Measurements from ENCODE around the gene HINT3. TPM values are rescaled to one million over a fixed set of nuclear protein-coding genes. Genes with fewer than 3 reads are reported as not detected.
"Not testable (repeated sequence)": the region's sequence is repeated elsewhere in the genome, so short reads cannot be mapped to it uniquely, and the experiment has no call there.

Gene HINT3
- total RNA-seq (10 to 100 TPM in 2 of 5 experiments, 1 to 10 TPM in 3; 7.7 to 12.4 (median 9.5) TPM), polyA plus RNA-seq (10 to 100 TPM in 1 of 2 donors, 1 to 10 TPM in 1; 7.8 to 11.0 TPM), total RNA-seq (14.3 reads per million, percentile 43 among the genes with 10 or more reads in this experiment)

GRCh38 chr6:125956506-125957390 lies at the start of gene HINT3:
Gene HINT3 (plus strand): TSS chr6:125956770. CDS start chr6:125956978, 208 bp downstream.
- DNase-seq: peak; percentile 94 to 98 (median 97)
- CTCF ChIA-PET: interaction anchor here (0.5 to 3.2 kb wide), 13 partner anchors 10 to 178 kb away, joined by 3 to 40 read pairs (median 4); partner anchors contain the start of genes NCOA7 and TRMT11
- Mint-ChIP-seq H3K9me3 (no peaks in the 10 kb centered on the region), H3K27ac (peak within 1 kb of the TSS in 3 of 9 donors; percentile 62 to 76 (median 73)), H3K36me3 (peaks cover 0 to 3% (median 0%) of the 10 kb centered on the region in 5 donors), H3K4me3 (peak within 1 kb of the TSS in 1 of 10 donors; percentile 69), H3K27me3 (peaks cover 0 to 7% (median 5%) of the 10 kb centered on the region in 5 donors), H3K4me1 (peaks cover 0 to 22% (median 7%) of the 10 kb centered on the region in 7 donors)
- no peaks in the 10 kb centered on the region for H3K9me3 ChIP-seq (ENCODE audit: control insufficient read depth in 2 of 3, low read length in 3 of 3)
- H3K27me3 ChIP-seq (ENCODE audit: control insufficient read depth in 2 of 2, insufficient read depth in 2 of 2, low read length in 2 of 2): no peaks in the 10 kb centered on the region
- peaks cover 16 to 18% of the 10 kb centered on the region in 2 donors for H3K4me1 ChIP-seq (ENCODE audit: control insufficient read depth in 2 of 2, insufficient read depth in 2 of 2, low read length in 2 of 2)
- H3K27ac ChIP-seq (ENCODE audit: low read depth, low read length): peak within 1 kb of the TSS; percentile 98
- POLR2A ChIA-PET: interaction anchor here (0.6 to 5.1 kb wide), 15 partner anchors 14 to 1563 kb away, joined by 3 to 74 read pairs (median 4); partner anchors contain the start of genes HDDC2, NCOA7 and TRMT11
- H3K4me3 ChIP-seq (ENCODE audit: low read length): peak within 1 kb of the TSS; percentile 78
- intact Hi-C loops (cut with micrococcal nuclease): loop anchor here (1.0 to 5.0 kb wide), 14 partner anchors 18 to 1311 kb away; partner anchors contain the start of genes CENPW (in 2 of the 2), TRMT11 (in 2 of the 2), HDDC2 (in 1 of the 2) and HEY2 (in 1 of the 2)
- peaks cover 0 to 5% (median 0%) of the 10 kb centered on the region in 3 experiments for H3K36me3 ChIP-seq (ENCODE audit: control insufficient read depth in 2 of 3, insufficient read depth in 3 of 3, low read length in 3 of 3)
- ATAC-seq: peak; percentile 96

- ATAC-seq (peak; percentile 53), DNase-seq (no peak)
- no peaks in the 10 kb centered on the region for H3K27me3 Mint-ChIP-seq
- no peak overlapping the region for H3K4me3 Mint-ChIP-seq
- Histone ChIP-seq H3K27ac (ENCODE audit: low read depth, low read length) (no peak overlapping the region), H3K4me3 (ENCODE audit: low read length) (no peak overlapping the region), H3K36me3 (ENCODE audit: control insufficient read depth in 2 of 3, insufficient read depth in 3 of 3, low read length in 3 of 3) (peaks cover 0 to 4% (median 2%) of the 10 kb centered on the region in 3 experiments), H3K4me1 (ENCODE audit: control insufficient read depth in 2 of 2, insufficient read depth in 2 of 2, low read length in 2 of 2) (no peaks in the 10 kb centered on the region), H3K27me3 (ENCODE audit: control insufficient read depth in 2 of 2, insufficient read depth in 2 of 2, low read length in 2 of 2) (no peaks in the 10 kb centered on the region), H3K9me3 (ENCODE audit: control insufficient read depth in 2 of 3, low read length in 3 of 3) (no peaks in the 10 kb centered on the region)
- peaks cover 6 to 39% (median 15%) of the 10 kb centered on the region in 5 donors for H3K36me3 Mint-ChIP-seq
- intact Hi-C loops (cut with micrococcal nuclease): loop anchor here in 1 of 2 donors (1.0 kb wide), 1 partner anchor 9 kb away; no protein-coding TSS in a partner anchor
- ChIA-PET POLR2A (no interaction called here), CTCF (no interaction called here)
- peaks cover 0 to 22% (median 0%) of the 10 kb centered on the region in 7 donors for H3K4me1 Mint-ChIP-seq
- H3K9me3 Mint-ChIP-seq: no peaks in the 10 kb centered on the region
- H3K27ac Mint-ChIP-seq: peak overlapping the region in 1 of 9 donors; percentile 68
Observed at GRCh38 chr6:125910527-125910926, 46.0 kb upstream of the HINT3 start.

- H3K27me3 Mint-ChIP-seq; H3K9me3 ChIP-seq (ENCODE audit: control insufficient read depth in 2 of 3, low read length in 3 of 3); DNase-seq; ATAC-seq; H3K27ac ChIP-seq (ENCODE audit: low read depth, low read length); H3K4me3 Mint-ChIP-seq; H3K4me1 ChIP-seq (ENCODE audit: control insufficient read depth in 2 of 2, insufficient read depth in 2 of 2, low read length in 2 of 2); POLR2A ChIA-PET; CTCF ChIA-PET; intact Hi-C loops (cut with micrococcal nuclease); H3K4me3 ChIP-seq (ENCODE audit: low read length); H3K9me3 Mint-ChIP-seq; H3K36me3 ChIP-seq (ENCODE audit: control insufficient read depth in 2 of 3, insufficient read depth in 3 of 3, low read length in 3 of 3); H3K27me3 ChIP-seq (ENCODE audit: control insufficient read depth in 2 of 2, insufficient read depth in 2 of 2, low read length in 2 of 2): not testable (repeated sequence)
- peaks cover 7 to 42% (median 16%) of the 10 kb centered on the region in 5 donors for H3K36me3 Mint-ChIP-seq
- peaks cover 0 to 22% (median 0%) of the 10 kb centered on the region in 7 donors for H3K4me1 Mint-ChIP-seq
- peak overlapping the region in 1 of 9 donors; percentile 68 for H3K27ac Mint-ChIP-seq
Observed at GRCh38 chr6:125911051-125911451, 45.5 kb upstream of the HINT3 start.

- peak overlapping the region in 1 of 9 donors; percentile 52 for H3K27ac Mint-ChIP-seq
- H3K4me1 Mint-ChIP-seq: peaks cover 0 to 20% (median 3%) of the 10 kb centered on the region in 7 donors
- H3K4me1 ChIP-seq (ENCODE audit: control insufficient read depth in 2 of 2, insufficient read depth in 2 of 2, low read length in 2 of 2); ATAC-seq; H3K27me3 ChIP-seq (ENCODE audit: control insufficient read depth in 2 of 2, insufficient read depth in 2 of 2, low read length in 2 of 2); H3K36me3 ChIP-seq (ENCODE audit: control insufficient read depth in 2 of 3, insufficient read depth in 3 of 3, low read length in 3 of 3); H3K27ac ChIP-seq (ENCODE audit: low read depth, low read length); H3K27me3 Mint-ChIP-seq; intact Hi-C loops (cut with micrococcal nuclease); CTCF ChIA-PET; H3K4me3 Mint-ChIP-seq; DNase-seq; H3K9me3 ChIP-seq (ENCODE audit: control insufficient read depth in 2 of 3, low read length in 3 of 3); H3K9me3 Mint-ChIP-seq; H3K4me3 ChIP-seq (ENCODE audit: low read length); POLR2A ChIA-PET: not testable (repeated sequence)
- peaks cover 7 to 49% (median 19%) of the 10 kb centered on the region in 5 donors for H3K36me3 Mint-ChIP-seq
Observed at GRCh38 chr6:125912430-125912829, 44.1 kb upstream of the HINT3 start.

GRCh38 chr6:125913145-125913544 lies 43.4 kb upstream of the HINT3 start:
- ChIA-PET POLR2A (no interaction called here), CTCF (interaction anchor here (1.0 kb wide), 1 partner anchor 9 kb away, joined by 4 read pairs; no protein-coding TSS in a partner anchor)
- Histone ChIP-seq H3K4me1 (ENCODE audit: control insufficient read depth in 2 of 2, insufficient read depth in 2 of 2, low read length in 2 of 2) (no peaks in the 10 kb centered on the region), H3K27me3 (ENCODE audit: control insufficient read depth in 2 of 2, insufficient read depth in 2 of 2, low read length in 2 of 2) (no peaks in the 10 kb centered on the region), H3K27ac (ENCODE audit: low read depth, low read length) (no peak overlapping the region), H3K9me3 (ENCODE audit: control insufficient read depth in 2 of 3, low read length in 3 of 3) (no peaks in the 10 kb centered on the region), H3K4me3 (ENCODE audit: low read length) (no peak overlapping the region), H3K36me3 (ENCODE audit: control insufficient read depth in 2 of 3, insufficient read depth in 3 of 3, low read length in 3 of 3) (peaks cover 0 to 4% (median 3%) of the 10 kb centered on the region in 3 experiments)
- H3K4me3 Mint-ChIP-seq: no peak overlapping the region
- intact Hi-C loops (cut with micrococcal nuclease): no loop called here
- peaks cover 0 to 26% (median 8%) of the 10 kb centered on the region in 7 donors for H3K4me1 Mint-ChIP-seq
- H3K27ac Mint-ChIP-seq: no peak overlapping the region
- ATAC-seq (no peak), DNase-seq (no peak)
- H3K9me3 Mint-ChIP-seq: no peaks in the 10 kb centered on the region
- H3K27me3 Mint-ChIP-seq: no peaks in the 10 kb centered on the region
- peaks cover 7 to 49% (median 19%) of the 10 kb centered on the region in 5 donors for H3K36me3 Mint-ChIP-seq

- POLR2A ChIA-PET: interaction anchor here (0.6 to 1.2 kb wide), 2 partner anchors 73 to 123 kb away, joined by 3 read pairs; partner anchors contain the start of genes NCOA7 and TRMT11
- no peak overlapping the region for H3K27ac Mint-ChIP-seq
- no peaks in the 10 kb centered on the region for H3K27me3 Mint-ChIP-seq
Observed at GRCh38 chr6:125913864-125914351, 42.7 kb upstream of the HINT3 start.

More at GRCh38 chr6:125913864-125914351, 42.7 kb upstream of the HINT3 start:
- no peak overlapping the region for H3K4me3 ChIP-seq (ENCODE audit: low read length)
- peaks cover 7 to 41% (median 19%) of the 10 kb centered on the region in 5 donors for H3K36me3 Mint-ChIP-seq
- peaks cover 5% of the 10 kb centered on the region in 2 donors for H3K4me1 ChIP-seq (ENCODE audit: control insufficient read depth in 2 of 2, insufficient read depth in 2 of 2, low read length in 2 of 2)
- H3K4me3 Mint-ChIP-seq: no peak overlapping the region
- intact Hi-C loops (cut with micrococcal nuclease): no loop called here
- peaks cover 0 to 4% (median 3%) of the 10 kb centered on the region in 3 experiments for H3K36me3 ChIP-seq (ENCODE audit: control insufficient read depth in 2 of 3, insufficient read depth in 3 of 3, low read length in 3 of 3)
- H3K4me1 Mint-ChIP-seq: peaks cover 7 to 34% (median 16%) of the 10 kb centered on the region in 7 donors
- DNase-seq: no peak
- no peak for ATAC-seq
- no peaks in the 10 kb centered on the region for H3K9me3 Mint-ChIP-seq
- H3K9me3 ChIP-seq (ENCODE audit: control insufficient read depth in 2 of 3, low read length in 3 of 3): no peaks in the 10 kb centered on the region
- H3K27ac ChIP-seq (ENCODE audit: low read depth, low read length): no peak overlapping the region
- no peaks in the 10 kb centered on the region for H3K27me3 ChIP-seq (ENCODE audit: control insufficient read depth in 2 of 2, insufficient read depth in 2 of 2, low read length in 2 of 2)
- CTCF ChIA-PET: interaction anchor here (1.0 kb wide), 1 partner anchor 10 kb away, joined by 4 read pairs; no protein-coding TSS in a partner anchor
